DOHH2 (cell line): ENCODE data around the gene SEMA3A.

Source experiments
- CTCF ChIP-seq: fragments of 200-600 bp; sonication (generic); IDR thresholded peaks from one replicate; pipeline ENCODE4 v1.5.1; 2014; ENCODE audit warnings: antibody characterized with exemption, mild to moderate bottlenecking, low read depth, low read length; ENCODE audit not compliant: poor library complexity, severe bottlenecking
- EZH2phosphoT487 ChIP-seq: fragments of 200-600 bp; sonication (generic); IDR thresholded peaks from 2 replicates; pipeline ENCODE4 v1.6.1; 2017; ENCODE audit warnings: borderline replicate concordance, mild to moderate bottlenecking, antibody characterized with exemption, low read length, moderate library complexity, mixed read lengths

DNA sequence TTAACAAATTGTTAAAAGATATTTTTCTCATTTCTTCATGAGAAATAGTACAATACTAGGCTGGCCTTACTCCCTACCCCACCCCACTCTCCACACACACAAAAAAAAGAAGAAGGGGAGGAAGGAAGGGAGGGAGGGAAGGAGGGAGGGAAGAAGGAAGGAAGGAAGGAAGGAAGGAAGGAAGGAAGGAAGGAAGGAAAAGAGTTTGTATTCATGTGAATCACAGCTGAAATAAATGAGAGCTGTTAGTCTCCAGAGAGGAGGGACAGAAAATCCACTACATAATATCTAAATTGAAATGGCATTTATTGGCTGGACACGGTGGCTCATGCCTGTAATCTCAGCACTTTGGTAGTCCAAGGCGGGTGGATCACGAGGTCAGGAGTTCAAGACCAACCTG is 57.8 kb downstream of the SEMA3A start:
- TF ChIP-seq CTCF = no peak
- no peak for TF ChIP-seq EZH2phosphoT487
